Measurements from ENCODE around the gene SH3BP5L. TPM values are rescaled to one million over a fixed set of nuclear protein-coding genes. Genes with fewer than 3 reads are reported as not detected.
A peak's percentile ranks its signal among the peaks of the same experiment; 100 is the strongest.

SH3BP5L gene
- total and polyA plus RNA-seq, 2 of the 13 experiments (the other 11 are each of a cell fraction or from before 2014, with no cell fraction given), result 10.3 to 14.9 TPM

GRCh38 chr1:248862998-248863881 lies 37.5 kb upstream of the SH3BP5L start (continued):
- no peak for TF ChIP-seq SNAPC4 (CRISPR knock-in tag; IDR thresholded peaks at IDR 0.05)
- TF ChIP-seq ZNF354B (CRISPR knock-in tag; IDR thresholded peaks at IDR 0.05), result no peak
- no peak for TF ChIP-seq PRDM4 (CRISPR knock-in tag; IDR thresholded peaks at IDR 0.05; ENCODE audit: borderline replicate concordance)
- no peak for TF ChIP-seq ZNF251 (CRISPR knock-in tag; IDR thresholded peaks at IDR 0.05)
- no peak; the same call in 1 of the 2 replicates for TF ChIP-seq HOXA3 (CRISPR knock-in tag; IDR thresholded peaks at IDR 0.05)
- TF ChIP-seq ZNF839 (CRISPR knock-in tag; IDR thresholded peaks at IDR 0.05; ENCODE audit: borderline replicate concordance), result no peak; the same call in 1 of the 2 replicates
- peak; percentile 89 for TF ChIP-seq MTF2 (CRISPR knock-in tag; IDR thresholded peaks at IDR 0.05; ENCODE audit: borderline replicate concordance)
- 0 out of 2 replicates have a peak, but pooled peaks have one; percentile 16 for TF ChIP-seq MYC (CRISPR knock-in tag; IDR thresholded peaks at IDR 0.05; ENCODE audit: borderline replicate concordance)
- TF ChIP-seq ZFP36L2 (CRISPR knock-in tag; IDR thresholded peaks at IDR 0.05), result no peak
- peak; percentile 67; the same call in 1 of the 2 replicates for TF ChIP-seq ZSCAN9 (CRISPR knock-in tag; IDR thresholded peaks at IDR 0.05; ENCODE audit: borderline replicate concordance)
- TF ChIP-seq TIGD3 (CRISPR knock-in tag; IDR thresholded peaks at IDR 0.05; ENCODE audit: borderline replicate concordance), result 0 out of 2 replicates have a peak, but pooled peaks have one; percentile 25
- no peak for TF ChIP-seq PREB (CRISPR knock-in tag; IDR thresholded peaks at IDR 0.05)
- TF ChIP-seq THAP11 (CRISPR knock-in tag; IDR thresholded peaks at IDR 0.05), result peak; percentile 15; the same call in 1 of the 2 replicates
- TF ChIP-seq ZNF552 (CRISPR knock-in tag; IDR thresholded peaks at IDR 0.05; ENCODE audit: borderline replicate concordance), result no peak; the same call in 1 of the 2 replicates
- TF ChIP-seq GTF3A (CRISPR knock-in tag; conservative IDR thresholded peaks at IDR 0.05), result no peak
- TF ChIP-seq HNF1B (CRISPR knock-in tag; IDR thresholded peaks at IDR 0.05), result peak; percentile 38; the same call in 1 of the 2 replicates
